ENCODE results near the gene CPSF7.

DNA sequence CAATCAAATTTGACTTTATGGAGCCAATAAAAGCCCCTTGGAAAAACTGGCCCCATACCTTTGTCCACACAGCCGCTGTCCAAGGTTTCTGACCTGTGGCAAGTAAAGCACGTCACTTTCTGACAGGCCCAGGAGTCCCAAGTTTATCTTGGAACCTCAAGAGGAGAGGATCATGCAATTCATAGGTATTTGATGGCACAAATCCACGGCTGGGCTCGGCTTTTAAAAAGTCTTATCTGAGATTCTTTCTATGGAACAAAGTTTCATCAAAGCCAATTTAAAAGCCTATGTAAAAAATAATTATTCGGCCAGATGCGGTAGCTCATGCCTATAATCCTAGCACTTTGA is 54.0 kb downstream of the CPSF7 start:
- TF ChIP-seq EZH2phosphoT487 (IDR thresholded peaks at IDR 0.05; ENCODE audit: insufficient read depth, low read depth) (no peak), EZH2 (IDR thresholded peaks at IDR 0.05; ENCODE audit: insufficient read depth, poor library complexity, severe bottlenecking) (no peak)
